ENCODE results near the gene ATP2B2. TPM values are rescaled to one million over a fixed set of nuclear protein-coding genes. Genes with fewer than 3 reads are reported as not detected.

The ATP2B2 gene
- total and polyA plus RNA-seq, 10 of the 15 experiments (the other 5 are each of a cell fraction or from before 2014, with no cell fraction given) = 0.04 TPM; not detected in 9

DNA sequence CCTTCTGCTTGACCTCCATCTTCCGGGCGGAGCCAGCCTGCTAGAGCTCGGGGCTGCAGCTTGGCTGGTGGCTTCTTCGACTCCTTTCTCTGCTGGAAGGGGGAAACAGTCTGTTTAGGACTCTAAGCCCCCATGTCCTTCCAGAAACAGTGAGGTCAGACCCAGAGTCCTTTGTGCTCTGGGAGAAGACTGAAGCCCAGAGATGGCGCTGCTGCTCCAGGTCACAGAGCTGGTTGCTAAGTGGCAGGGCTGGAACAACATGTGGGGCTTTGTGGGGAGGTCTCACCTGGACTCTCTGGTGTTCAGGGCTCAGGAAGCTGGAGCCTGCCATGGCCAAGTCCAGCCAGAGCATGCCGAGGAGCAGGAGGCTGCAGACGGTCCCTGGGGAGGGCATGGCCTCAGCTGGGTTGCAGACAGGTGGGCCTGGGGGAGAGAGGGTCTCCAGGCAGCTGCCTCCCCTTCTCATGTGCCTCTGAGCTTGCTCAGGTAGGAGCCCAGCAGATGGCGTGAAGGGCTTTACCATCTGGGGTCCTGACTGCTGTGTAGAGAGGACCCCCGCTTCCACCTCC lies 215.5 kb downstream of the ATP2B2 start:
- Histone ChIP-seq H3K9me3 (replicated peaks; ENCODE audit: control insufficient read depth, insufficient read depth, low read length) (no peaks in the 10 kb centered on the region), H2AFZ (ENCODE audit: control insufficient read depth, low read depth, low read length) (no peak overlapping the region), H3K9ac (ENCODE audit: control insufficient read depth, insufficient read depth, low read length) (no peak overlapping the region), H3K4me3 (no peak overlapping the region), H3K27me3 (replicated peaks in 1 of 2; ENCODE audit: control insufficient read depth in 2 of 2, insufficient read depth in 2 of 2, low read length in 1 of 2) (no peaks in the 10 kb centered on the region), H3K79me2 (ENCODE audit: control insufficient read depth, insufficient read depth, low read length) (no peaks in the 10 kb centered on the region; the same call in 1 of the 2 replicates), H3K4me2 (ENCODE audit: control insufficient read depth, insufficient read depth) (no peak overlapping the region), H3K4me1 (ENCODE audit: control insufficient read depth, insufficient read depth, low read length) (peaks cover 5% of the 10 kb centered on the region; the same call in 1 of the 2 replicates), H4K20me1 (ENCODE audit: control insufficient read depth, insufficient read depth) (no peaks in the 10 kb centered on the region; the same call in 1 of the 2 replicates), H3K36me3 (ENCODE audit: control insufficient read depth in 2 of 2, insufficient read depth in 2 of 2, low read length in 1 of 2) (peaks cover 8 to 11% of the 10 kb centered on the region in 2 experiments), H3K27ac (ENCODE audit: control insufficient read depth, insufficient read depth) (no peak overlapping the region)
- DNase-seq (ENCODE audit: low read depth, low spot score) = no peak
- POLR2A ChIA-PET = interaction anchor here (0.7 kb wide), 1 partner anchor 17 kb away, joined by 3 read pairs; no protein-coding TSS in a partner anchor
- ATAC-seq = no peak
- RAD21 ChIA-PET (ENCODE audit: unreplicated experiment) = interaction anchor here (1.4 kb wide), 1 partner anchor 31 kb away, joined by 3 read pairs; the partner anchor contains the start of gene SEC13
- intact Hi-C loops (cut with micrococcal nuclease; ENCODE audit: unreplicated experiment) (no loop called here), in situ Hi-C loops (cut with MboI) (no loop called here)
- TF ChIP-seq SPI1 (IDR thresholded peaks at IDR 0.05; ENCODE audit: borderline replicate concordance, insufficient read depth, low read depth, low read length) (no peak), MTA2 (IDR thresholded peaks at IDR 0.05; ENCODE audit: low read depth) (no peak), POLR2A (IDR thresholded peaks at IDR 0.05; ENCODE audit: low read depth, low read length) (0 out of 2 replicates have a peak, but pooled peaks have one; percentile 36), SMARCA5 (IDR thresholded peaks at IDR 0.05) (no peak)
- TF ChIP-seq, protein P1, sequence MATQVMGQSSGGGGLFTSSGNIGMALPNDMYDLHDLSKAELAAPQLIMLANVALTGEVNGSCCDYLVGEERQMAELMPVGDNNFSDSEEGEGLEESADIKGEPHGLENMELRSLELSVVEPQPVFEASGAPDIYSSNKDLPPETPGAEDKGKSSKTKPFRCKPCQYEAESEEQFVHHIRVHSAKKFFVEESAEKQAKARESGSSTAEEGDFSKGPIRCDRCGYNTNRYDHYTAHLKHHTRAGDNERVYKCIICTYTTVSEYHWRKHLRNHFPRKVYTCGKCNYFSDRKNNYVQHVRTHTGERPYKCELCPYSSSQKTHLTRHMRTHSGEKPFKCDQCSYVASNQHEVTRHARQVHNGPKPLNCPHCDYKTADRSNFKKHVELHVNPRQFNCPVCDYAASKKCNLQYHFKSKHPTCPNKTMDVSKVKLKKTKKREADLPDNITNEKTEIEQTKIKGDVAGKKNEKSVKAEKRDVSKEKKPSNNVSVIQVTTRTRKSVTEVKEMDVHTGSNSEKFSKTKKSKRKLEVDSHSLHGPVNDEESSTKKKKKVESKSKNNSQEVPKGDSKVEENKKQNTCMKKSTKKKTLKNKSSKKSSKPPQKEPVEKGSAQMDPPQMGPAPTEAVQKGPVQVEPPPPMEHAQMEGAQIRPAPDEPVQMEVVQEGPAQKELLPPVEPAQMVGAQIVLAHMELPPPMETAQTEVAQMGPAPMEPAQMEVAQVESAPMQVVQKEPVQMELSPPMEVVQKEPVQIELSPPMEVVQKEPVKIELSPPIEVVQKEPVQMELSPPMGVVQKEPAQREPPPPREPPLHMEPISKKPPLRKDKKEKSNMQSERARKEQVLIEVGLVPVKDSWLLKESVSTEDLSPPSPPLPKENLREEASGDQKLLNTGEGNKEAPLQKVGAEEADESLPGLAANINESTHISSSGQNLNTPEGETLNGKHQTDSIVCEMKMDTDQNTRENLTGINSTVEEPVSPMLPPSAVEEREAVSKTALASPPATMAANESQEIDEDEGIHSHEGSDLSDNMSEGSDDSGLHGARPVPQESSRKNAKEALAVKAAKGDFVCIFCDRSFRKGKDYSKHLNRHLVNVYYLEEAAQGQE (IDR thresholded peaks at IDR 0.05; ENCODE audit: low read depth, low read length) = no peak
- TF ChIP-seq, protein P2, sequence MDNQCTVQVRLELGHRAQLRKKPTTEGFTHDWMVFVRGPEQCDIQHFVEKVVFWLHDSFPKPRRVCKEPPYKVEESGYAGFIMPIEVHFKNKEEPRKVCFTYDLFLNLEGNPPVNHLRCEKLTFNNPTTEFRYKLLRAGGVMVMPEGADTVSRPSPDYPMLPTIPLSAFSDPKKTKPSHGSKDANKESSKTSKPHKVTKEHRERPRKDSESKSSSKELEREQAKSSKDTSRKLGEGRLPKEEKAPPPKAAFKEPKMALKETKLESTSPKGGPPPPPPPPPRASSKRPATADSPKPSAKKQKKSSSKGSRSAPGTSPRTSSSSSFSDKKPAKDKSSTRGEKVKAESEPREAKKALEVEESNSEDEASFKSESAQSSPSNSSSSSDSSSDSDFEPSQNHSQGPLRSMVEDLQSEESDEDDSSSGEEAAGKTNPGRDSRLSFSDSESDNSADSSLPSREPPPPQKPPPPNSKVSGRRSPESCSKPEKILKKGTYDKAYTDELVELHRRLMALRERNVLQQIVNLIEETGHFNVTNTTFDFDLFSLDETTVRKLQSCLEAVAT (IDR thresholded peaks at IDR 0.05) = no peak
- BruUV-seq (replicated peaks) = no TSS peak
- WGBS (ENCODE audit: insufficient coverage, insufficient replicate concordance, low lambda C conversion rate, missing lambda C conversion rate) = 95% methylated on average over 9 of the region's 9 CpGs
- FAIRE-seq = no peak
- CTCF ChIA-PET = interaction anchor here (1.4 kb wide), 1 partner anchor 358 kb away, joined by 3 read pairs; no protein-coding TSS in a partner anchor
- SMC1A ChIA-PET (ENCODE audit: uncharacterized antibody, unreplicated experiment) = no interaction called here
